Keratinocyte (primary cell): ENCODE data around the gene PNRC1. TPM values are rescaled to one million over a fixed set of nuclear protein-coding genes. Genes with fewer than 3 reads are reported as not detected.

Experiments used
- DNase-seq: peaks from one replicate; pipeline ENCODE4 v3.0.0-alpha.2; 2011; ENCODE audit warnings: low read depth, missing footprints, low spot score
- FAIRE-seq: peaks from 2 replicates; lab custom pipeline; 2011; peaks lifted over from hg19 to GRCh38; lab: Jason Lieb, UNC
- H2AFZ ChIP-seq: 2 replicates; pipeline ENCODE4 v1.6.0; 2012; ENCODE audit warnings: low read length, control low read depth, inconsistent platforms; ENCODE audit not compliant: control insufficient read depth
- H3K27ac ChIP-seq: 2 replicates; pipeline ENCODE4 v1.5.1; 2011; ENCODE audit warnings: low read length; ENCODE audit not compliant: control insufficient read depth, insufficient read depth
- H3K27me3 ChIP-seq: 3 replicates; pipeline ENCODE4 v1.6.0; 2011; ENCODE audit warnings: low read length; ENCODE audit not compliant: control insufficient read depth, insufficient read depth; ENCODE audit errors: extremely low read depth
- H3K36me3 ChIP-seq, 2 experiments: 2 replicates in 1 of 2; 3 replicates in 1 of 2; pipeline ENCODE4 v1.5.1; 2011; ENCODE audit warnings: low read length in 2 of 2, mild to moderate bottlenecking in 1 of 2; ENCODE audit not compliant: control insufficient read depth in 2 of 2, insufficient read depth in 2 of 2; ENCODE audit errors: extremely low read depth in 1 of 2
- H3K4me1 ChIP-seq: 3 replicates; pipeline ENCODE4 v1.5.1; 2011; ENCODE audit warnings: low read length; ENCODE audit not compliant: control insufficient read depth, insufficient read depth; ENCODE audit errors: extremely low read depth
- H3K4me2 ChIP-seq: 3 replicates; pipeline ENCODE4 v1.6.0; 2011; ENCODE audit warnings: low read depth, low read length; ENCODE audit not compliant: control insufficient read depth, insufficient read depth; ENCODE audit errors: extremely low read depth
- H3K4me3 ChIP-seq, 3 experiments: fragments of 200-600 bp in 1 of 3; sonication (generic) in 1 of 3; 2 replicates in 2 of 3; 3 replicates in 1 of 3; pipeline ENCODE4 v1.5.1; 2011 to 2016; ENCODE audit warnings: low read length in 3 of 3, mild to moderate bottlenecking in 3 of 3, control low read depth in 2 of 3, inconsistent platforms in 1 of 3, low read depth in 1 of 3, mixed read lengths in 1 of 3, mixed run types in 1 of 3, moderate library complexity in 1 of 3; ENCODE audit not compliant: control insufficient read depth in 2 of 3, insufficient read depth in 2 of 3; ENCODE audit errors: extremely low read depth in 1 of 3
- H3K79me2 ChIP-seq: 2 replicates; pipeline ENCODE4 v1.6.0; 2012; ENCODE audit warnings: low read length; ENCODE audit not compliant: control insufficient read depth, insufficient read depth
- H3K9ac ChIP-seq: 3 replicates; pipeline ENCODE4 v1.6.0; 2011; ENCODE audit warnings: low read length; ENCODE audit not compliant: control insufficient read depth, insufficient read depth; ENCODE audit errors: extremely low read depth
- H3K9me1 ChIP-seq: 3 replicates; pipeline ENCODE4 v1.6.0; 2011; ENCODE audit warnings: low read length; ENCODE audit not compliant: control insufficient read depth, insufficient read depth; ENCODE audit errors: extremely low read depth
- H3K9me3 ChIP-seq: 2 replicates; pipeline ENCODE4 v1.5.1; 2012; ENCODE audit warnings: low read depth, low read length; ENCODE audit not compliant: control insufficient read depth
- H4K20me1 ChIP-seq: 3 replicates; pipeline ENCODE4 v1.6.0; 2011; ENCODE audit warnings: low read length; ENCODE audit not compliant: control insufficient read depth, insufficient read depth; ENCODE audit errors: extremely low read depth
- EZH2 ChIP-seq: IDR thresholded peaks from one replicate; pipeline ENCODE4 v1.6.1; 2012; ENCODE audit warnings: inconsistent platforms, mild to moderate bottlenecking, low read length, moderate library complexity
- dilution Hi-C: fragments of 300-500 bp; cut with MboI; formaldehyde crosslinking; loops from one replicate; pipeline ENCODE4 v1.7.0; 2020; ENCODE audit warnings: low sequenced_read_pairs; ENCODE audit not compliant: extremely low pct_ligation_motif_present
- polyA plus RNA-seq, 5 experiments: library from polyadenylated mRNA; depleted of rRNA in 3 of 5; stranded (reverse) in 3 of 5; stranded (forward) in 1 of 5; unstranded in 1 of 5; fragments of >200 nt; gene quantifications; 1 replicate in 1 of 5; 2 replicates in 3 of 5; 3 replicates in 1 of 5; pipeline versions ENCODE4 v1.2.1 to v1.2.3, GENCODE V29; 2011 to 2012; ENCODE audit warnings: missing spikeins in 2 of 5, low read depth in 1 of 5, low replicate concordance in 1 of 5
- TF ChIP-seq, protein P1 (sequence below), 3 experiments: IDR thresholded peaks in 1 of 3; conservative IDR thresholded peaks in 1 of 3; optimal IDR thresholded peaks in 1 of 3; 2 replicates in 2 of 3; 3 replicates in 1 of 3; pipeline versions ENCODE3 to v1.5.1; 2011; ENCODE audit warnings: low read length in 3 of 3, mild to moderate bottlenecking in 3 of 3, moderate library complexity in 2 of 3, control low read depth in 1 of 3, inconsistent platforms in 1 of 3; ENCODE audit not compliant: insufficient read depth in 2 of 3; ENCODE audit errors: extremely low read depth in 1 of 3

PNRC1 gene
- polyA plus RNA-seq, 1 donor (not counting 4 experiments of a cell fraction or from before 2014, with no cell fraction given) = 34.6 TPM

DNA sequence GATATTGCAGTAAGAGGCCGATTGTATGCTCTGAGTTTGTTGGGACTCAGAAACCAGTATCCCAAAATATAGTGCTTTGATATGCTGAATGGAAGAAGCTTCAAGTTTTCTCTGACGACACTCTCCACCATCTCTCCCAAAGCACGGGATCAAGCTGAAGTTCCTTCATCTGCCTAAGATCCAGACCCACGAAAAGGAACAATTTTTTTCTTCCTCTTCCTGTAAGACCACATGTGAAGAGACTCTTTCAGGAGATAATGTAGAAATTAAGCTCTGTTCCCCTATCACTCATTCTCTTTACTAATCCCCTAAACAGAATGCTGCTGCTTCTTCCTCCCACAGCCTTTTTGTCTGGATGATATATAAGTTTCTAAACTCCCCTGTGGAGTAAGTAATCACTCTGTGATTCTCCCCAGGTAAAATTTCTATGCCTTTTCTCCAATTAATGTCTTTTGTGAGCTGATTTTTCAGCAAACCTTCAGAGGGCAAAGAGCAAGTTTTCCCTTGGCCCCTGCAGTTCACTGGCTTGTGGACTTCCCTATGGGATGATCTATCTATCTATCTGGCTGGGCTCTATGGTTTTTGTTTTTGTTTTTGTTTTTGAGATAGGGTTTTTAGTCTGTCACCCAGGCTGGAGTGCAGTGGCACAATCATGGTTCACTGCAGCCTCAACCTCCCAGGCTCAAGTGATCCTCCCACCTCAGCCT lies 13.5 kb upstream of the PNRC1 start:
- Histone ChIP-seq H3K9me1 (no peaks in the 10 kb centered on the region), H3K4me3 (no peak overlapping the region), H3K9ac (no peak overlapping the region), H3K4me1 (no peaks in the 10 kb centered on the region), H3K4me2 (no peak overlapping the region), H3K79me2 (no peaks in the 10 kb centered on the region), H2AFZ (no peak overlapping the region), H4K20me1 (no peaks in the 10 kb centered on the region), H3K27me3 (peaks cover 6% of the 10 kb centered on the region), H3K27ac (no peak overlapping the region), H3K9me3 (no peaks in the 10 kb centered on the region), H3K36me3 (no peaks in the 10 kb centered on the region)
- TF ChIP-seq EZH2 = no peak
- TF ChIP-seq, protein P1, sequence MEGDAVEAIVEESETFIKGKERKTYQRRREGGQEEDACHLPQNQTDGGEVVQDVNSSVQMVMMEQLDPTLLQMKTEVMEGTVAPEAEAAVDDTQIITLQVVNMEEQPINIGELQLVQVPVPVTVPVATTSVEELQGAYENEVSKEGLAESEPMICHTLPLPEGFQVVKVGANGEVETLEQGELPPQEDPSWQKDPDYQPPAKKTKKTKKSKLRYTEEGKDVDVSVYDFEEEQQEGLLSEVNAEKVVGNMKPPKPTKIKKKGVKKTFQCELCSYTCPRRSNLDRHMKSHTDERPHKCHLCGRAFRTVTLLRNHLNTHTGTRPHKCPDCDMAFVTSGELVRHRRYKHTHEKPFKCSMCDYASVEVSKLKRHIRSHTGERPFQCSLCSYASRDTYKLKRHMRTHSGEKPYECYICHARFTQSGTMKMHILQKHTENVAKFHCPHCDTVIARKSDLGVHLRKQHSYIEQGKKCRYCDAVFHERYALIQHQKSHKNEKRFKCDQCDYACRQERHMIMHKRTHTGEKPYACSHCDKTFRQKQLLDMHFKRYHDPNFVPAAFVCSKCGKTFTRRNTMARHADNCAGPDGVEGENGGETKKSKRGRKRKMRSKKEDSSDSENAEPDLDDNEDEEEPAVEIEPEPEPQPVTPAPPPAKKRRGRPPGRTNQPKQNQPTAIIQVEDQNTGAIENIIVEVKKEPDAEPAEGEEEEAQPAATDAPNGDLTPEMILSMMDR (optimal IDR thresholded peaks at IDR 0.05 in 1 of 3, IDR thresholded peaks at IDR 0.05 in 1 of 3, conservative IDR thresholded peaks at IDR 0.05 in 1 of 3; ENCODE audit: extremely low read depth in 1 of 3, insufficient read depth in 2 of 3, low read length in 3 of 3) = no peak
- no peak for DNase-seq
- FAIRE-seq = no peak
- dilution Hi-C loops = no loop called here

DNA sequence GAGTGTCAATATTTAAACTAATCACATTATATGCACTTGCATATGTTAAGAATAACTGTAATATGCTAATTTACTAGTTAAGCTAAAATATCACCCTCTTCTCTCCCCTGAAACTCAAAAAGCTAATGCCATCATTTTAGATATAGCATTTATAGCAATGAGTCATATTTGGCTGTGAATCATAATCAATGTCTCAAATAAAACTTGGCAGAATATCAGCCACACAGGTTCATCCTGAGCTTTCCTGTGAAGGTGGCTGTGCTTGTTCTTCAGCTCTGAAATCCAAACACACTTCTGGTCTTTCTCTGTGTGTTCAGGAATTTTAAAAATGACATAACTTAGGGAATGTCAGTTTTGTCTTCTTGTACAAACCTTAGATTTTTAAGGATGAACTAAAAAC lies 12.8 kb upstream of the PNRC1 start:
- no peak for DNase-seq
- H3K79me2 ChIP-seq = no peaks in the 10 kb centered on the region
- no peak overlapping the region for H3K27ac ChIP-seq
- H3K9me3 ChIP-seq = no peaks in the 10 kb centered on the region
- no peak overlapping the region for H3K4me2 ChIP-seq
- dilution Hi-C loops = no loop called here
- no peaks in the 10 kb centered on the region for H3K36me3 ChIP-seq
- H3K4me3 ChIP-seq = no peak overlapping the region
- H3K9ac ChIP-seq = no peak overlapping the region
- H3K9me1 ChIP-seq = no peaks in the 10 kb centered on the region
- H3K27me3 ChIP-seq = peaks cover 6% of the 10 kb centered on the region
- H4K20me1 ChIP-seq = no peaks in the 10 kb centered on the region
- H2AFZ ChIP-seq = no peak overlapping the region
- no peaks in the 10 kb centered on the region for H3K4me1 ChIP-seq
- no peak for FAIRE-seq
- TF ChIP-seq, protein P1 (optimal IDR thresholded peaks at IDR 0.05 in 1 of 3, IDR thresholded peaks at IDR 0.05 in 1 of 3, conservative IDR thresholded peaks at IDR 0.05 in 1 of 3; ENCODE audit: extremely low read depth in 1 of 3, insufficient read depth in 2 of 3, low read length in 3 of 3) = no peak
- no peak for TF ChIP-seq EZH2
